Myocyte (in vitro differentiated cells): Measurements from ENCODE around the gene CCN5. TPM values are rescaled to one million over a fixed set of nuclear protein-coding genes. Genes with fewer than 3 reads are reported as not detected.

Experiments used
- DNase-seq: peaks from one replicate; pipeline ENCODE4 v3.0.0-alpha.2; 2012; ENCODE audit warnings: low read depth
- total RNA-seq: library from RNA; depleted of rRNA; stranded (reverse); fragments of >200 nt; gene quantifications from 2 replicates; pipeline ENCODE4 v1.2.3, GENCODE V29; 2014

CCN5 gene
- total RNA-seq, 1 donor from 2014 or later = 0.19 TPM

- no peak for DNase-seq
Measured at GRCh38 chr20:44715499-44716308, 535 bp downstream of the CCN5 start.

GRCh38 chr20:44716309-44717106, 1.3 kb downstream of the CCN5 start:
- peak; percentile 76 for DNase-seq

GRCh38 chr20:44717986-44718385, 2.8 kb downstream of the CCN5 start:
- DNase-seq = no peak

GRCh38 chr20:44719841-44720240, 4.7 kb downstream of the CCN5 start:
- no peak for DNase-seq

- peak; percentile 45 for DNase-seq
Measured at GRCh38 chr20:44720621-44720996, 5.4 kb downstream of the CCN5 start.

- peak; percentile 55 for DNase-seq
Measured at GRCh38 chr20:44720997-44721784, 6.0 kb downstream of the CCN5 start.

- DNase-seq = no peak
Measured at GRCh38 chr20:44721785-44722054, 6.6 kb downstream of the CCN5 start.

- DNase-seq = no peak
Measured at GRCh38 chr20:44722990-44723389, 7.8 kb downstream of the CCN5 start.

- no peak for DNase-seq
Measured at GRCh38 chr20:44723391-44723790, 8.2 kb downstream of the CCN5 start.

- no peak for DNase-seq
Measured at GRCh38 chr20:44723798-44724362, 8.7 kb downstream of the CCN5 start.

GRCh38 chr20:44724423-44725091, 9.4 kb downstream of the CCN5 start:
- DNase-seq = no peak

GRCh38 chr20:44725837-44726236, 10.7 kb downstream of the CCN5 start:
- no peak for DNase-seq

GRCh38 chr20:44727039-44727438, 11.9 kb downstream of the CCN5 start:
- DNase-seq = no peak

- DNase-seq = no peak
Measured at GRCh38 chr20:44727651-44728050, 12.5 kb downstream of the CCN5 start.

- DNase-seq = peak; percentile 86
Measured at GRCh38 chr20:44728801-44729443, 13.8 kb downstream of the CCN5 start.

GRCh38 chr20:44730441-44730840, 15.3 kb downstream of the CCN5 start:
- DNase-seq = peak; percentile 55

- DNase-seq = no peak
Measured at GRCh38 chr20:44731657-44732056, 16.5 kb downstream of the CCN5 start.

GRCh38 chr20:44732327-44732726, 17.2 kb downstream of the CCN5 start:
- no peak for DNase-seq

GRCh38 chr20:44733341-44734069, 18.3 kb downstream of the CCN5 start:
- peak; percentile 74 for DNase-seq

GRCh38 chr20:44734938-44735337, 19.8 kb downstream of the CCN5 start:
- peak; percentile 56 for DNase-seq
